Activated CD8-positive, alpha-beta memory T cell treated with anti-CD3 and anti-CD28 coated beads, Interleukin-2, amount 10 ng/mL, durations not matched to agents 7 days and 5 days (primary cell): ENCODE data around the gene KCNIP4. TPM values are rescaled to one million over a fixed set of nuclear protein-coding genes. Genes with fewer than 3 reads are reported as not detected.
"Not testable (repeated sequence)": the region's sequence is repeated elsewhere in the genome, so short reads cannot be mapped to it uniquely, and the experiment has no call there.

Experiments
- ATAC-seq: fragments of 150-1000 bp; cut with Tn5 transposase; one replicate; pipeline ENCODE4 v1.10.0; 2021; ENCODE audit warnings: moderate library complexity
- CTCF ChIA-PET: fragments of 350-600 bp; sonication (Branson Sonifier 250); formaldehyde crosslinking; loops from one replicate; lab custom pipeline; 2021; ENCODE audit warnings: antibody characterized with exemption; lab: Charles Lee
- DNase-seq: peaks from one replicate; pipeline ENCODE4 v3.0.0-alpha.2; 2020
- H3K27ac Mint-ChIP-seq: one replicate; pipeline ENCODE4 v1.8.0; 2021; ENCODE audit warnings: mild to moderate bottlenecking, mixed read lengths
- H3K27me3 Mint-ChIP-seq: one replicate; pipeline ENCODE4 v1.8.0; 2021; ENCODE audit warnings: mixed read lengths
- H3K36me3 Mint-ChIP-seq: one replicate; pipeline ENCODE4 v1.8.0; 2021; ENCODE audit warnings: mild to moderate bottlenecking, mixed read lengths
- H3K4me1 Mint-ChIP-seq: one replicate; pipeline ENCODE4 v1.8.0; 2021; ENCODE audit warnings: mixed read lengths
- H3K4me3 Mint-ChIP-seq: one replicate; pipeline ENCODE4 v1.8.0; 2021; ENCODE audit warnings: mild to moderate bottlenecking, moderate library complexity, mixed read lengths
- H3K9me3 Mint-ChIP-seq: one replicate; pipeline ENCODE4 v1.8.0; 2022; ENCODE audit warnings: low read depth, mixed read lengths
- total RNA-seq, 2 experiments: library from RNA; stranded (reverse); gene quantifications; one replicate each; pipeline ENCODE4 v1.2.3, GENCODE V29; 2021

Gene KCNIP4
- total RNA-seq, 2 experiments from 2014 or later, result not detected

DNA sequence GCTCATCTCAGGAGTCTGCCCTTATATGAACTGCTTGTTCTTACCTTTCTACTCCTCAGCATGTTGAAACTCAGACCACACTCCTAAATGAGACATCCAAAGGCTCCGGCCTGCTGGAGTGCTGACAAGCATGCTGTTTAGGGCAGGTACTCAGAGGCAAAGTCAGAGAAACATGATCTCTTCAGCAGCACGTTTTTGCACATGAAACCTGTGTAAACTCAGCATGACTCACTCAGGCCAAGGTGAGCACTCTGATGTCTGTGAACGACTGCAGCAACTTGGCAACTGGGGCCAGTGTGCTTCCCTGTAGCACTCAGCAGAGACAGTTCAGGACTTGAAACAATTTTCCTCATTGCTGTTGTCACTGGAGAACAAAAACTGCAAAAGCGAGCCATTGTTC lies 1138.8 kb downstream of the KCNIP4 start:
- Mint-ChIP-seq H3K27ac (no peak overlapping the region), H3K27me3 (no peaks in the 10 kb centered on the region), H3K9me3 (no peaks in the 10 kb centered on the region), H3K4me1 (no peaks in the 10 kb centered on the region), H3K36me3 (no peaks in the 10 kb centered on the region), H3K4me3 (no peak overlapping the region)
- CTCF ChIA-PET, result no interaction called here
- DNase-seq (no peak), ATAC-seq (no peak)

DNA sequence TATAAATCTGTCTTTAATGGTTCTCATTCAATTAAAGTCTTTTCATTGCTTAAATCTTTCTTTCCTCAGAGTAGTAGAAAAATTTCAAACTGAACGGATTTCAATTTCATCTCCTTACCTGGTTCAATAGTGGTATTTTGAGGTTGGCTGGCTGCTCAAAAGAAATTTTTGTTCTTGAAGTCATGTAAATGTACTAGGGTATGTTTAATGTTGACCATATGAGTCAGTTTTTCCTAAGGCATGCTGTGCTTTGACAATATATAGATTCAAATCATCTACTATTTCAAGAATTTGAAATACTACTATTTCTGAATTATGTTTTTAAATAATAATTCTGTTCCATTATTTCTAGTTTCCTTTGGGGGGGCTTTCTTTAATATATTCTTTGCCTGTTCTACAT lies 1142.9 kb downstream of the KCNIP4 start:
- Mint-ChIP-seq H3K4me3 (no peak overlapping the region), H3K4me1 (no peaks in the 10 kb centered on the region), H3K9me3 (no peaks in the 10 kb centered on the region), H3K27me3 (no peaks in the 10 kb centered on the region), H3K36me3 (no peaks in the 10 kb centered on the region), H3K27ac (no peak overlapping the region)
- CTCF ChIA-PET, result no interaction called here
- DNase-seq (no peak), ATAC-seq (no peak)

DNA sequence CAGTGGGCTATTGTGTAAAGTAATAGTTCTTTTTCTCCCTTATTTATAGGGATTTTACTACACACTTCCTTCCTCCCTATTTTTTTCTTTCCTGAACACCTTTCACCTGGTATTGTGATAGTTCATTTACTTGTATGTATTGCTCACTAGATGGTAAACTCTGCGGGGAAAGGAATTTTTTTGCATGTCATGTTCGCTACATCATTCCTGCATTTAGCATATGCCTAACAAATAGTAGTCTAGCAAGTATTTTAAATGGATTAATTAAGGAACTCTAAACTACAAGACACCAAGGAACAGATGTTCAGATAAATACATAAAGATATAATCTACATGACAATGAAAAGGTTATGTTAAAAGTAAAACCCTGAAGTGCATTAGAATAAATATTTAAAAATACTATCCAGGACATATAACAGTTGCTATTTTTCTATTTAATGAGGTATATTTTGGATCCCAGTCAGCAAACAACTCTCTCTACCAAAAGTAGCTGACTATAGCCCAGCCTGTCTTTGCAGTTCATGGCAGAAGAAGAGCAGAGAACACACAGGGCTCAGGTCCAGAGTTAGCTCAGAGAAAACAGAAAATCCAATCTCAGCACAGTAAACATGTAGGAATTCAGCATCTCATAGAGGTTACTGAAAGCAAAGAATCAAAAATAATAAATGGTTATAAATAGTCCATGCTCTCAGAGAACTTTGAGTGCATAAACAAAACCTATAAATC lies 1160.5 kb downstream of the KCNIP4 start:
- Mint-ChIP-seq H3K36me3 (no peaks in the 10 kb centered on the region), H3K27me3 (no peaks in the 10 kb centered on the region), H3K4me1 (no peaks in the 10 kb centered on the region), H3K4me3 (no peak overlapping the region), H3K27ac (no peak overlapping the region), H3K9me3 (peaks cover 3% of the 10 kb centered on the region)
- DNase-seq (no peak), ATAC-seq (no peak)
- CTCF ChIA-PET, result interaction anchor here (1.2 kb wide), 1 partner anchor 14 kb away, joined by 4 read pairs; no protein-coding TSS in a partner anchor

DNA sequence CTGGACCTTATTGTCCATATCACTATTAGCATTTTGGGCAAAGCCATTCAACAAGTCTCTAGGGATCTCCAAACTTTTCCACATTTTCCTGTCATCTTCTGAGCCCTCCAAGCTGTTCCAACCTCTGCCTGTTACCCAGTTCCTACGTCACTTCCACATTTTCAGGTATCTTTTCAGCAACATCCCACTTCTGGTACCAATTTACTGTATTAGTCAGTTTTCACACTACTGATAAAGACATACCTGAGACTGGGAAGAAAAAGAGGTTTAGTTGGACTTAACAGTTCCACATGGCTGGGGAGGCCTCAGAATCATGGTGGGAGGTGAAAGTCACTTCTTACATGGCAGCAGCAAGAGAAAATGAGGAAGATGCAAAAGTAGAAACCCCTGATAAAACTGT lies 1165.4 kb downstream of the KCNIP4 start:
- H3K36me3 Mint-ChIP-seq, DNase-seq, H3K4me1 Mint-ChIP-seq, H3K27ac Mint-ChIP-seq, H3K9me3 Mint-ChIP-seq, ATAC-seq, CTCF ChIA-PET, H3K4me3 Mint-ChIP-seq, H3K27me3 Mint-ChIP-seq: not testable (repeated sequence)

DNA sequence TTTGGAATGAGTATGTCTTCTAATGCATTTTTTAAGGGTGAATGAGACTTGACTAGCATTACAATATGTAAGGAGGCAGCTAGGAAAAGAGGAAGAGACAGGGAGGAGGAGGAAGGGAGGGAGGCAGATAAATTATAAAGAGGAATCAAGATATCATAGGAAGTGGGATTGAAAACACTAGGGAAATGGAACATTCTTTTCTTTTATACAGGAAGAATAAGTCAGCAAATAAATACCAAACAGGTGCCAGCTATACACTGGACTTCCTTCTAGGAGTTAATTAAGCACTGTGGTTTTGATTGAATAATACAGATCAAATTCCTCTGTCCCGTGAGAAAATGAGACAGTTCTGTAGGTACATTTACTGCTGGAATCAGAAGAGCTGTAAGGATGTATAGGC lies 1169.7 kb downstream of the KCNIP4 start:
- no peak for DNase-seq
- Mint-ChIP-seq H3K27me3 (no peaks in the 10 kb centered on the region), H3K4me1 (no peaks in the 10 kb centered on the region), H3K36me3 (no peaks in the 10 kb centered on the region), H3K4me3 (no peak overlapping the region), H3K27ac (no peak overlapping the region), H3K9me3 (peaks cover 6% of the 10 kb centered on the region)
- no peak for ATAC-seq
- CTCF ChIA-PET, result no interaction called here

DNA sequence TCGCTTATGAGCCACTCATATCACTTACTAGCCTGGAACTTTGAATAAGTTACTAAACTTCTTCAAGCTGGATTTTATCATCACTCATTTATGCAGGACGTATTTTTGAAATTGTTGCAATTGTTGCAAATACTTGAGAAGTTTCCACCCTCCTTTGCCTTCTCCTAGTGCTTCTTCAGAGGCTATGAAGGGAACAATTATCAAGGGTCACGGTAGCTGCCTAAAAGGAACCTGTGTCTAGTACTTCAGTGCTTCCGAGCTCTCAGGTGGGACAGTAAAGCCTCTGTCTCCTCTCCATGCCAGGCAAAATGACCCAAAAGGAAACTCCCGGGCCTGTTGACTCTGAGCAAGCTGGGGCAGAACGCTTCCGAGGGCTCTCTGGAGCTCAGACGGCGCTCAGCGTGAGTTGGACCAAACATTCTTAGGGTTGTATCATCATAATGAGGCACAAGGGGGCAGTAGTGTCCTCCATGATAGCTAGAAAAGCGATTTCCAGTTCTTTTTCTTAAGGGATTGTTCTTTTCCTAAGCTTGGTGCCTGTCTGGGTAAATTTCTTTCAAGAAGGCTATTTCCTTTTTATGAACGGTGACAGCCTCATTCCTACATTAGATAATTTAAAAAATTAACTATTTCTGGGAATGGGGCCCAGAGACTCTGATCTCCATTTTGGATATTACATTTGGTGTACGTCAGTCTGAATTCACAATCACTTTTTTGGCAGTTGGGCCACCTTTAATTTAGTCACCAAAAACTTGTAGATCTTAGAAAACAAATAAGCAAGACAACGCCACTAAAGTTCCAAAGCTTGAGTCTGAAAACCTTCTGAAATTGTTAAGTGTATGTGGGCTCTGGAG lies 1175.2 kb downstream of the KCNIP4 start:
- Mint-ChIP-seq H3K36me3 (no peaks in the 10 kb centered on the region), H3K27me3 (no peaks in the 10 kb centered on the region), H3K4me3 (no peak overlapping the region), H3K9me3 (no peaks in the 10 kb centered on the region), H3K4me1 (no peaks in the 10 kb centered on the region), H3K27ac (no peak overlapping the region)
- ATAC-seq, result no peak
- peak; percentile 41 for DNase-seq
- CTCF ChIA-PET, result interaction anchor here (0.9 to 2.0 kb wide), 11 partner anchors 9 to 994 kb away, joined by 3 to 13 read pairs (median 5); no protein-coding TSS in a partner anchor

DNA sequence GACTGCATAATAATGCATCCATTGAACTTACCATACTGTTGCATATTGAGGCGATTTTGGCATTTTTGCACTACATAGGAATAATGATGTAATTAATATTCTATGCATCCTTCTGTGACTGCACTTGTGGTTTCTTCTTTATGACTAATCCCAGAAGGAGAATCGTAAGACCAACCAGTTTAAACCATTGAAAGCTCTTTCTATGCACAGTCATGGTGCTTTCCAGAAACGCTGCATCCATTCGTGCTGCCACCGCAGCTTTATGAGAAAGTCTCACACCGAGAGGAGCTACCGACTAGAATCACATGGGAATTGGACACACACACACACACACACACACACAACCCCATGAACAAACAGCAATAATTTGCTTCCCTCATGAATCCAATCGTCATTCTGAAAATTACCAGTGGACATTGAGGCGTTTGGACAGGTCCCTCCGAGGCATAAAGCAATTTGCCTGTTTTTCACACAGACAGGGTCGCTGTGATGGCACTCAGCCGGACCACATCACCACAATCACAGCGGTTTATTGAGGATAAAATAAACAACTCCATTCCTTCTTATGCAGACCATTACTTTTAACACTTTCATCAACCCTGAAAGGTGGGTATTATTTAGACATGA lies 1184.1 kb downstream of the KCNIP4 start:
- H3K4me3 Mint-ChIP-seq, result no peak overlapping the region
- DNase-seq (no peak), ATAC-seq (no peak)
- H3K27ac Mint-ChIP-seq, result no peak overlapping the region
- H3K27me3 Mint-ChIP-seq, result no peaks in the 10 kb centered on the region
- H3K4me1 Mint-ChIP-seq, result no peaks in the 10 kb centered on the region
- CTCF ChIA-PET, result interaction anchor here (1.4 kb wide), 1 partner anchor 9 kb away, joined by 5 read pairs; no protein-coding TSS in a partner anchor
- no peaks in the 10 kb centered on the region for H3K36me3 Mint-ChIP-seq
- no peaks in the 10 kb centered on the region for H3K9me3 Mint-ChIP-seq

DNA sequence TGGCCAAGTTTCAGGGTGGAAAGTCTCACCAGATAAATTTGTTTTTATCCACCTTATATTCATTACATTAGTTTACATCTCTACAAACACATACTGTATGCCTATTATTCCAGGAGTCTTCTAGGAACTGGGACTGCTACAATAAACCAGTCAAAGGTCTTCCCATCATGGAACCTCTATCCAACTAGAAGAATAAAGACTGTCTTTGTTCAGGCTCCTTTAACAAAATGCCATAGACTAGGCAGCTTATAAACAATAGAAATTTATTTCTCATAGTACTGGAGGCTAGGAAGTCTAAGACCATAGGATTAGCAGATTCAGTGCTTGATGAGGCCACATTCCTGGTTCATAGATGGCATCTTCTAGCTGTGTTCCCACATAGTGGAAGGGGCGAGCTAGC lies 1186.7 kb downstream of the KCNIP4 start:
- Mint-ChIP-seq H3K27ac (no peak overlapping the region), H3K9me3 (no peaks in the 10 kb centered on the region), H3K36me3 (no peaks in the 10 kb centered on the region), H3K4me3 (no peak overlapping the region), H3K27me3 (no peaks in the 10 kb centered on the region), H3K4me1 (no peaks in the 10 kb centered on the region)
- ATAC-seq (no peak), DNase-seq (no peak)
- CTCF ChIA-PET, result interaction anchor here (2.5 kb wide), 1 partner anchor 12 kb away, joined by 9 read pairs; no protein-coding TSS in a partner anchor

DNA sequence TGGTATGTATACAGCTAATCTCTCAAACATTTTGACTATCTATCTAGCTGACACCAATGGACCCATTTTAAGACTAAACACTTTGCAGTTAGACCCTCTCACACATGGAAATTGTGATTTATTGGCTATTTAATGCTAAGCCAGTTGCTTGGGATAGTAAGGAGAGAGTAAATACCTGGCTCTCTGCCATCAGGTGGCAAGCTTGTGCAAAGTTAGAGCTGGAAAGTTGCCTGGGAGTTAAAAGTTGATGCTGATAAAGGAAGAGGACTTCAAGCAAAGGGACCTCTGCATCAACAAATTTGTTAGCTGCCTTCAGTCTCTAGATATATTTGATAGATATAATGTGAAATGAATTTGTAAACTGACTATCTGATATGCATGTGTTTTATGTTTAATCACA lies 1187.2 kb downstream of the KCNIP4 start:
- H3K4me3 Mint-ChIP-seq, result no peak overlapping the region
- no peaks in the 10 kb centered on the region for H3K27me3 Mint-ChIP-seq
- H3K9me3 Mint-ChIP-seq, result no peaks in the 10 kb centered on the region
- DNase-seq, result no peak
- H3K36me3 Mint-ChIP-seq, result no peaks in the 10 kb centered on the region
- no peak overlapping the region for H3K27ac Mint-ChIP-seq
- no peak for ATAC-seq
- CTCF ChIA-PET, result interaction anchor here (2.5 kb wide), 1 partner anchor 12 kb away, joined by 9 read pairs; no protein-coding TSS in a partner anchor
- H3K4me1 Mint-ChIP-seq, result no peaks in the 10 kb centered on the region

DNA sequence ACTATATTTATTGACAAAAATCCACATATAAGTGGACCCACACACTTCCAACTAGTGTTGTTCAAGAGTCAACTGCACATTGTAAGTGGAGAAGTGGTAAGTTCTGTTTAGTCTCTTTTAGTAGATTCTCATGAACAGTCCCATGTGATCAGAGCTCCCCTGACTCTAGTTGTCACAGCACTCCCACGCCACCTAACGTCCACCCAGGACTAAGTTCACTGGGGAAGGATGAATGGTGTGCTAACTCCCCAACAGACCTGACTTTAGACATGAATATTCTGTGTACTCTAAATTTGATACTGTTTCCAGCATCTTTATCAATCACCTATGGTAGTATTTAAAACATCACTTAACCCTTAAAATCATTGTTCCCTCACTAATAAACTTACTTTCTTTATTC lies 1188.5 kb downstream of the KCNIP4 start:
- DNase-seq, result no peak
- no peaks in the 10 kb centered on the region for H3K4me1 Mint-ChIP-seq
- H3K27me3 Mint-ChIP-seq, result no peaks in the 10 kb centered on the region
- no peaks in the 10 kb centered on the region for H3K9me3 Mint-ChIP-seq
- H3K27ac Mint-ChIP-seq, result no peak overlapping the region
- CTCF ChIA-PET, result interaction anchor here (2.5 kb wide), 1 partner anchor 14 kb away, joined by 9 read pairs; no protein-coding TSS in a partner anchor
- H3K36me3 Mint-ChIP-seq, result no peaks in the 10 kb centered on the region
- no peak overlapping the region for H3K4me3 Mint-ChIP-seq
- no peak for ATAC-seq

DNA sequence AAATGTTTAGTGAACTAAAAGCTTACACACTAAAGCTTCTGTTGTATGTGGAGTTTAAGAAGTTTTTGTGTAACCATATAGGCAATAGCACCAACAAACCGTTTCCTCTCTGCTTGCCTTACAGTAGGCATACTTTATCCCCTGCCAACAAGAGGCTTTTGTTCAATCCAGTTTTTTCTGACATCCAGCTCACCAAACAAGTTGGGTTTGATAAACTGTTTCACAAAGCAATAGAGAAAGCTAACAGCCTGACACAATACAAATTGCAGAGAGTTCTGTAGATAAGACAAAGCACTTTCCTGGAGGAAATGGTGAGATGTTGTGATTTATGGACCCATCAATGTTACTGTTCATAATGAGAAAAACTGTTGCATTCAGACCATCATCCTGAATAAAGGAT lies 1194.5 kb downstream of the KCNIP4 start:
- Mint-ChIP-seq H3K4me1 (no peaks in the 10 kb centered on the region), H3K27me3 (no peaks in the 10 kb centered on the region), H3K9me3 (no peaks in the 10 kb centered on the region), H3K27ac (no peak overlapping the region), H3K36me3 (no peaks in the 10 kb centered on the region), H3K4me3 (no peak overlapping the region)
- DNase-seq (no peak), ATAC-seq (no peak)
- CTCF ChIA-PET, result no interaction called here

DNA sequence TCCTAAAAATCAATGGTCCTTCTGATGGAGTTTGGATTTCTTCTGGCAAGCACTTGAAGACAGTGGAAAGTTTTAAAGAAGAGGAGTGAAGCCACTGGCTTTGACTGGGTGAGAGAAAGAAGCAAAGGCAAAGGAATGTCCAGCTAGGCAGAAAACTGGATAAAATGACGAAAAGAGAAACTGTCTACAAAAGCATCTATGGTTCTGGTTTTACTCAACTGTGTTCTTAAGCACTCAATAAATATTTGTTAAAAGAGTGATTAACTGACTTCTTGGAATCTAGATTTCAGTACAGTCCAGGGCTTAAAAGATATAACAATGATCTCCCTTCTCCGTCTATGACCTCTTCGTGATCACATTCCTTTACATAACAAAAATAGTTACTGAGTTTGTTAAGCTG lies 1195.9 kb downstream of the KCNIP4 start:
- Mint-ChIP-seq H3K9me3 (peaks cover 3% of the 10 kb centered on the region), H3K27ac (no peak overlapping the region), H3K4me1 (no peaks in the 10 kb centered on the region), H3K27me3 (no peaks in the 10 kb centered on the region), H3K36me3 (no peaks in the 10 kb centered on the region), H3K4me3 (no peak overlapping the region)
- DNase-seq (no peak), ATAC-seq (no peak)
- CTCF ChIA-PET, result no interaction called here

DNA sequence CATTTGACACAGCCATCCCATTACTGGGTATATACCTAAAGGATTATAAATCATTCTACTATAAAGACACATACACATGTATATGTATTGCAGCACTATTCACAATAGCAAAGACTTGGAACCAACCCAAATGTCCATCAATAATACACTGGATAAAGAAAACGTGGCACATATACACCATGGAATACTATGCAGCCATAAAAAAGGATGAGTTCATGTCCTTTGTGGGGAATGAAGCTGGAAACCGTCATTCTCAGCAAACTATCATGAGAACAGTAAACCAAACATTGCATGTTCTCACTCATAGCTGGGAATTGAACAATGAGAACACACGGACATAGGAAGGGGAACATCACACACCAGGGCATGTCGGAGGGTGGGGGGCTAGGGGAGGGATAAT lies 1202.6 kb downstream of the KCNIP4 start:
- H3K4me1 Mint-ChIP-seq, CTCF ChIA-PET, ATAC-seq, H3K27ac Mint-ChIP-seq, H3K9me3 Mint-ChIP-seq, H3K36me3 Mint-ChIP-seq, H3K27me3 Mint-ChIP-seq, H3K4me3 Mint-ChIP-seq, DNase-seq: not testable (repeated sequence)
